HG02798 (cell line): ENCODE data around the gene PRAMEF20.

Source experiments
- ATAC-seq: cut with Tn5 transposase; IDR thresholded peaks from one replicate; pipeline ENCODE4 v1.9.1; 2021; ENCODE audit warnings: mild to moderate bottlenecking; ENCODE audit not compliant: unreplicated experiment, poor library complexity

The PRAMEF20 gene

DNA sequence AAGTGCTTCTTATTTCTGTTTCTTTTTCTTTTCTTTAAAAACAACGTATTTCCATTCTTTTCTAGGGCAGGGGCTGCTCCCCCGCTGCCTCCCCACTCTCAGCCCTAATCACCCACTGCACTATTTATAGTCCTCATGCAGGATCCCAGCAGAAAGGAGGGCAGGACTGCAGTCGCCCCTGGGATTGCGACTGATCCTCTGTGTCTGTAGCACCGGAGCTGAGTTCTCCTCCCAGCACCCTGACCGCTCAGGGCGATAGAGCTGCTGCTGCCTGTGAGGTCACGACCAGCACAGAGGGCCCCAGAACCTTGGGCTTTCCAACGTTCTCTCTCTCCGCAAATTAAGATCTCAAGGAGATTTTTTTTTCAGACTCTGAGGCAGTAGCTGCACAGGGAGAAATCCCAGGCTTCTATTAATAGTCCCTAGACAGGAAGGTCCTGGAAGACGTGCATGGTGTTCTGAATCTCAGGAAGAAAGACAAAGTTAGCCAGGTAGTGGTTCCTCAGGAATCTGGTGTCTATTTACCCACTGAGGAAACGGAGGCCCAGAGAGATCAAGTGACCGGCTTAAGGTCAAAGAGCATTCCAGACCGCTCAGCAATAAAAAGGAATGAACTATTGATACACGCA is 46.8 kb downstream of the PRAMEF20 start:
- no peak for ATAC-seq

DNA sequence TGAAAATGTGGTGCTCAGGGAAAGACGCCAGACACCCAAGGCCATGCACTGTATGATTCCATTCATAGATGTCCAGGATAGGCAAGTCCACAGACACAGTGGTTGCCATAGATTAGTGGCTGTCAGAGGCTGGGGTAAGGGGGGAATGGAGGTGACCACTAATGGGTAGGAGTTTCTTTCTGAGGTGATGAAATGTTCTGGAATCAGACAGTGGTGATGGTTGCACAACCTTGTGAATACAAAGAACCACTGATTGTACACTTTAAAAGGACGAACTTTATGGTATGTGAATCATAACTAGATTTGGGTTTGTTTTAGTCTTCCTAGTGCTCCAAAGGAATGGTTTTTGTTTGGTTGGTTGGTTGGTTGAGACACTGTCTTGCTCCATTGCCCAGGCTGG is 51.7 kb downstream of the PRAMEF20 start:
- no peak for ATAC-seq

DNA sequence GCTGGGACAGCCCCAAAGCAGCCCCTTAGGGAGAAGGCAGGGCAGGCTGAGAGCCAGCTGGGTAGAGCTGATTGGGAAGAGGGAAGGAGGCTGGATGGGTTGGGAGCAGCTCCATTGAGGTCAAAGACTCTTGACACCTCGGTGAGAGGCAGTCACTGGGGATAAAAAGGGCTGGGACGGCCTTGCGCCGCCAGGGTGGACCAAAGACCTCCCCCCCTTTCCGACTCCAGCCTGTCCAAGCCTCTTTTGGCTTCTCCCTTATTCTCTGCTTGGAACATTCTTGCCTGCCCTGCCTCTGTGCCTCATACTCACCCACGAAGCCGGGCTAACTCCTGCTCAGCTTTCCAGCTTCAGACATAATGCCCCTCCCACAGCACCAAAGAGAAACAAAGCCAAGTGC is 52.4 kb downstream of the PRAMEF20 start:
- no peak for ATAC-seq

DNA sequence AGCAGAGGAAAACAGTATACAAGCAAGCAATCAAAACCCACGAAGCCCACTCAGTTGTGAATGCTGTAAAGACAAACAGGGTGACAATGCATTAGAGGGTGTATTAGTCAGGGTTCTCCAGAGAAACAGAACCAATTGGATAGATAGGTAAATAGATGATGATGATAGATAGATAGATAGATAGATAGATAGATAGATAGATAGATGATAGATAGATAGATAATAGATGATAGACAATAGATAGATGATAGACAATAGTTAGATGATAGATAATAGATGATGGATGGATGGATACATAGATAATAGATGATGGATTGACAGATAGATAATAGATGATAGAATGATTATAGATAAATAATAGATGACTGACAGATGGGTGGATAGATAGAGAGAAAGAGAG is 55.3 kb downstream of the PRAMEF20 start:
- ATAC-seq = no peak

DNA sequence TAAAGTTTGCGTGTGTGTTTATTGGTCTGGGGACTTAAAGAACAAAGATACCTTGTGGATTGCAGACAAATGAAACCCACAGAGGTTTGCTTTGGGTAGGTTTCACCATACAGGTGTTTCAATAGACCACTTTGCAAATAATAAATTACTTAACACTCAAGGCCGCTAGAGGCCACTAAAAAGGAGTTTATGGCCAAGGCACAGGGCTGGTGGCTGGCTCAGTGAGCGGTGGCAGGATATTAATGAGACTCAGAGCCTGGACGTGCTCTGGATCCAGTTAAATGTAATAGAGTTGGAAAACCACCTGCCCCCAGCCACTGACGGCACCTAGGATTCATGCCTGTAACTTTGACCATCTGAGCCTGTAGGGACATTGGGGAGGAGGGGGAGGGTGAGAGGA is 59.1 kb downstream of the PRAMEF20 start:
- no peak for ATAC-seq
